Tibial artery (tissue), 4 donors: Measurements from ENCODE around the gene CD3G.

Source experiments
- DNase-seq, 2 donors: peaks; one replicate each; pipeline ENCODE4 v3.0.0-alpha.2; 2019
- H3K27ac ChIP-seq, 2 donors: fragments of 200-600 bp; sonication (generic) in 1 of 2; 1 replicate in 1 of 2; 2 replicates in 1 of 2; pipeline ENCODE4 v1.5.1; 2018 to 2019; ENCODE audit warnings: mild to moderate bottlenecking in 1 of 2
- H3K27me3 ChIP-seq, 2 donors: fragments of 200-600 bp; sonication (generic) in 1 of 2; one replicate each; pipeline versions ENCODE4 v1.5.1 to v1.6.0; 2016 to 2019
- H3K36me3 ChIP-seq, 3 donors: fragments of 200-600 bp; sonication (generic) in 2 of 3; one replicate each; pipeline ENCODE4 v1.5.1; 2016 to 2019; ENCODE audit warnings: mild to moderate bottlenecking in 2 of 3
- H3K4me1 ChIP-seq, 4 donors: fragments of 200-600 bp; sonication (generic) in 2 of 4; 1 replicate in 3 of 4; 2 replicates in 1 of 4; pipeline ENCODE4 v1.5.1; 2016 to 2019
- H3K4me3 ChIP-seq, 2 donors: fragments of 200-600 bp; sonication (generic) in 1 of 2; 1 replicate in 1 of 2; 2 replicates in 1 of 2; pipeline ENCODE4 v1.5.1; 2018 to 2019; ENCODE audit warnings: mild to moderate bottlenecking in 2 of 2
- H3K9me3 ChIP-seq, 3 donors: fragments of 200-600 bp; sonication (generic) in 1 of 3; one replicate each; pipeline ENCODE4 v1.5.1; 2016 to 2019
- CTCF ChIP-seq, 2 experiments: fragments of 200-600 bp in 1 of 2; fragments of 450-650 bp in 1 of 2; IDR thresholded peaks; one replicate each; pipeline ENCODE4 v1.5.1; 2017 to 2019; ENCODE audit warnings: antibody characterized with exemption in 2 of 2, mild to moderate bottlenecking in 1 of 2, moderate library complexity in 1 of 2
- intact Hi-C: fragments of 100-400 bp; cut with DNase I; formaldehyde crosslinking; loops from one replicate; pipeline ENCODE4 v1.15.0; 2023; ENCODE audit warnings: low total_unique reads

Gene CD3G

GRCh38 chr11:118318581-118319336 lies 25.4 kb upstream of the CD3G start:
- Histone ChIP-seq H3K9me3 (no peaks in the 10 kb centered on the region), H3K36me3 (no peaks in the 10 kb centered on the region), H3K27ac (no peak overlapping the region), H3K27me3 (peaks cover 0 to 32% of the 10 kb centered on the region in 2 donors), H3K4me1 (peaks cover 0 to 16% (median 5%) of the 10 kb centered on the region in 4 donors), H3K4me3 (no peak overlapping the region)
- TF ChIP-seq CTCF (IDR thresholded peaks at IDR 0.05), result no peak
- no peak for DNase-seq
- intact Hi-C loops, result no loop called here

GRCh38 chr11:118319337-118319707 lies 24.8 kb upstream of the CD3G start:
- Histone ChIP-seq H3K36me3 (no peaks in the 10 kb centered on the region), H3K27me3 (peaks cover 0 to 26% of the 10 kb centered on the region in 2 donors), H3K4me1 (peaks cover 0 to 16% (median 5%) of the 10 kb centered on the region in 4 donors), H3K9me3 (no peaks in the 10 kb centered on the region), H3K4me3 (no peak overlapping the region), H3K27ac (no peak overlapping the region)
- no peak for TF ChIP-seq CTCF (IDR thresholded peaks at IDR 0.05)
- intact Hi-C loops, result no loop called here
- no peak for DNase-seq

GRCh38 chr11:118320515-118320914 lies 23.6 kb upstream of the CD3G start:
- H3K4me3 ChIP-seq, result no peak overlapping the region
- peaks cover 0 to 11% (median 5%) of the 10 kb centered on the region in 4 donors for H3K4me1 ChIP-seq
- no peaks in the 10 kb centered on the region for H3K9me3 ChIP-seq
- TF ChIP-seq CTCF (IDR thresholded peaks at IDR 0.05), result no peak
- H3K36me3 ChIP-seq, result no peaks in the 10 kb centered on the region
- H3K27me3 ChIP-seq, result peaks cover 0 to 16% of the 10 kb centered on the region in 2 donors
- no peak overlapping the region for H3K27ac ChIP-seq
- intact Hi-C loops, result no loop called here
- DNase-seq, result no peak

GRCh38 chr11:118321386-118322082 lies 22.6 kb upstream of the CD3G start:
- intact Hi-C loops, result no loop called here

DNA sequence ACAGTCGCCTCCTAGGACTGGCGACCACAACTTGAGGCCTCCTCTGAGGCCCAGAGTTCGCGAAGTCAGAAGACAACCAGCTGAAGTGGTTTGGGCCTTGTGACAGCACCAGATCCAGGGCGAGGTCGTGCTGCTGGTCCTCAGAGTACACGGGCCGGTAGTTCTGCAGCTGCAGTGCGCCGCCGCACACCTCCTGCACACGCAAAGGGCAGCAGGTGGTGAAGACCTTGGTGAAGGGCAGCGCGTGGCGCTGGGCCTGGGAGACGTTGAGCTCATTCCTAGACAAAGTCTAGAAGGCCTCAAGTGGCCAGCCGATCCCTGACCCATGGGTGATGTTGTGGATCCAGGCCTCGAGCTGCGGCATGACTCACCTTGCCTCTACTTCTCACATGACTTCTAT lies 21.4 kb upstream of the CD3G start:
- H3K4me1 ChIP-seq, result no peaks in the 10 kb centered on the region
- peaks cover 0 to 7% of the 10 kb centered on the region in 2 donors for H3K27me3 ChIP-seq
- H3K36me3 ChIP-seq, result no peaks in the 10 kb centered on the region
- DNase-seq, result no peak
- H3K4me3 ChIP-seq, result no peak overlapping the region
- H3K9me3 ChIP-seq, result no peaks in the 10 kb centered on the region
- TF ChIP-seq CTCF (IDR thresholded peaks at IDR 0.05), result no peak
- no peak overlapping the region for H3K27ac ChIP-seq
- intact Hi-C loops, result no loop called here

More at GRCh38 chr11:118321386-118322082, 22.6 kb upstream of the CD3G start:
- TF ChIP-seq CTCF (IDR thresholded peaks at IDR 0.05), result no peak
- Histone ChIP-seq H3K4me1 (peaks cover 0 to 4% (median under 1%) of the 10 kb centered on the region in 4 donors), H3K27ac (no peak overlapping the region), H3K36me3 (no peaks in the 10 kb centered on the region), H3K4me3 (no peak overlapping the region), H3K9me3 (no peaks in the 10 kb centered on the region), H3K27me3 (peaks cover 0 to 10% of the 10 kb centered on the region in 2 donors)
- DNase-seq, result no peak
